Right lobe of liver (tissue), 6 donors: Measurements from ENCODE around the gene ZNF628. TPM values are rescaled to one million over a fixed set of nuclear protein-coding genes. Genes with fewer than 3 reads are reported as not detected.
A peak's percentile ranks its signal among the peaks of the same experiment; 100 is the strongest.

ENCODE experiments used
- ATAC-seq, 4 donors: fragments of 200-7000 bp; cut with Tn5 transposase; one replicate each; pipeline ENCODE4 v1.9.1; 2020; ENCODE audit warnings: mild to moderate bottlenecking in 4 of 4, moderate library complexity in 4 of 4
- DNase-seq, 3 donors: peaks; one replicate each; pipeline ENCODE4 v3.0.0-alpha.2; 2020
- H3K27ac ChIP-seq, 3 donors: fragments of 200-600 bp; one replicate each; pipeline ENCODE4 v1.8.0; 2022
- H3K27me3 ChIP-seq, 2 donors: fragments of 200-600 bp; one replicate each; pipeline ENCODE4 v1.8.0; 2022
- H3K36me3 ChIP-seq, 4 donors: fragments of 200-600 bp; sonication (generic) in 1 of 4; one replicate each; pipeline versions ENCODE4 v1.5.1 to v1.8.0; 2017 to 2022; ENCODE audit warnings: control low read depth in 1 of 4
- H3K4me1 ChIP-seq, 4 donors: fragments of 200-600 bp; sonication (generic) in 1 of 4; one replicate each; pipeline versions ENCODE4 v1.5.1 to v1.8.0; 2017 to 2022; ENCODE audit warnings: control low read depth in 1 of 4
- H3K4me3 ChIP-seq, 3 donors: fragments of 200-600 bp; one replicate each; pipeline ENCODE4 v1.8.0; 2022
- H3K9me3 ChIP-seq, 4 donors: fragments of 200-600 bp; sonication (generic) in 1 of 4; one replicate each; pipeline versions ENCODE4 v1.5.1 to v1.8.0; 2017 to 2022; ENCODE audit warnings: control low read depth in 1 of 4
- POLR2A ChIP-seq: fragments of 450-650 bp; IDR thresholded peaks from one replicate; pipeline ENCODE4 v1.6.1; 2017; ENCODE audit warnings: antibody characterized with exemption, mild to moderate bottlenecking
- WGBS: methylation state at CpG from one replicate; pipeline ENCODE4 v1.1.6; 2018; ENCODE audit warnings: low coverage, low lambda C conversion rate; ENCODE audit not compliant: insufficient coverage; ENCODE audit errors: missing lambda C conversion rate; 5-methylcytosine and 5-hydroxymethylcytosine counted together
- intact Hi-C, 2 donors: fragments of 100-400 bp; cut with DNase I; formaldehyde crosslinking; loops; one replicate each; pipeline versions ENCODE4 v1.11.2 to v1.14.1; 2022
- total RNA-seq, 6 experiments: library from RNA; depleted of rRNA in 2 of 6; stranded (reverse); fragments of >200 nt in 2 of 6; fragmentation: NEBNext Ultra II Directional in 3 of 6; extraction: Animal tissue kit (Norgen Biotek cat#: 25700) in 3 of 6; gene quantifications; one replicate each; pipeline versions ENCODE4 v1.1.0 to v1.2.4, GENCODE V29; 2016 to 2023
- TF ChIP-seq, protein P1 (sequence below), 4 donors: fragments of 200-600 bp in 3 of 4; fragments of 450-650 bp in 1 of 4; IDR thresholded peaks; one replicate each; pipeline versions ENCODE4 v1.5.1 to v1.8.0; 2016 to 2022; ENCODE audit warnings: antibody characterized with exemption in 4 of 4, mild to moderate bottlenecking in 2 of 4
- donor health status: DM: no; HTN: yes; CAD: no.
- donor health status: DM: no; HTN: no; CAD: no.
- donor health status: DM: no; HTN: no; CAD: no.
- donor health status: DM: no; HTN: yes; CAD: no.
- donor health status: DM: no; HTN: yes; CAD: no.

Gene ZNF628
- total RNA-seq, 6 experiments from 2014 or later: 3.4 to 9.2 (median 4.4) TPM

GRCh38 chr19:55434356-55434919 is 42.0 kb upstream of the ZNF628 start:
- H3K27me3 ChIP-seq: peaks cover 0 to 10% of the 10 kb centered on the region in 2 donors
- DNase-seq: no peak
- H3K27ac ChIP-seq: no peak overlapping the region
- no peaks in the 10 kb centered on the region for H3K36me3 ChIP-seq
- intact Hi-C loops: no loop called here
- 62% methylated on average over 4 of the region's 4 CpGs for WGBS
- no peak for ATAC-seq
- TF ChIP-seq, protein P1, sequence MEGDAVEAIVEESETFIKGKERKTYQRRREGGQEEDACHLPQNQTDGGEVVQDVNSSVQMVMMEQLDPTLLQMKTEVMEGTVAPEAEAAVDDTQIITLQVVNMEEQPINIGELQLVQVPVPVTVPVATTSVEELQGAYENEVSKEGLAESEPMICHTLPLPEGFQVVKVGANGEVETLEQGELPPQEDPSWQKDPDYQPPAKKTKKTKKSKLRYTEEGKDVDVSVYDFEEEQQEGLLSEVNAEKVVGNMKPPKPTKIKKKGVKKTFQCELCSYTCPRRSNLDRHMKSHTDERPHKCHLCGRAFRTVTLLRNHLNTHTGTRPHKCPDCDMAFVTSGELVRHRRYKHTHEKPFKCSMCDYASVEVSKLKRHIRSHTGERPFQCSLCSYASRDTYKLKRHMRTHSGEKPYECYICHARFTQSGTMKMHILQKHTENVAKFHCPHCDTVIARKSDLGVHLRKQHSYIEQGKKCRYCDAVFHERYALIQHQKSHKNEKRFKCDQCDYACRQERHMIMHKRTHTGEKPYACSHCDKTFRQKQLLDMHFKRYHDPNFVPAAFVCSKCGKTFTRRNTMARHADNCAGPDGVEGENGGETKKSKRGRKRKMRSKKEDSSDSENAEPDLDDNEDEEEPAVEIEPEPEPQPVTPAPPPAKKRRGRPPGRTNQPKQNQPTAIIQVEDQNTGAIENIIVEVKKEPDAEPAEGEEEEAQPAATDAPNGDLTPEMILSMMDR (IDR thresholded peaks at IDR 0.05): no peak
- no peak for TF ChIP-seq POLR2A
- H3K4me1 ChIP-seq: no peaks in the 10 kb centered on the region
- no peak overlapping the region for H3K4me3 ChIP-seq
- no peaks in the 10 kb centered on the region for H3K9me3 ChIP-seq

- H3K9me3 ChIP-seq: no peaks in the 10 kb centered on the region
- peaks cover 0 to 10% of the 10 kb centered on the region in 2 donors for H3K27me3 ChIP-seq
- WGBS: 73% methylated on average over 3 of the region's 4 CpGs
- ATAC-seq (no peak), DNase-seq (no peak)
- TF ChIP-seq, protein P1 (IDR thresholded peaks at IDR 0.05): no peak
- TF ChIP-seq POLR2A: no peak
- H3K4me1 ChIP-seq: no peaks in the 10 kb centered on the region
- no peak overlapping the region for H3K4me3 ChIP-seq
- no peak overlapping the region for H3K27ac ChIP-seq
- H3K36me3 ChIP-seq: no peaks in the 10 kb centered on the region
- intact Hi-C loops: no loop called here
Measured at GRCh38 chr19:55435020-55435419, 41.4 kb upstream of the ZNF628 start.

- intact Hi-C loops: no loop called here
- TF ChIP-seq, protein P1 (IDR thresholded peaks at IDR 0.05): no peak
- no peak for TF ChIP-seq POLR2A
- no peaks in the 10 kb centered on the region for H3K4me1 ChIP-seq
- peaks cover 0 to 17% of the 10 kb centered on the region in 2 donors for H3K27me3 ChIP-seq
- H3K27ac ChIP-seq: no peak overlapping the region
- WGBS: 21% methylated on average over 5 of the region's 8 CpGs
- ATAC-seq (no peak), DNase-seq (no peak)
- H3K9me3 ChIP-seq: no peaks in the 10 kb centered on the region
- no peak overlapping the region for H3K4me3 ChIP-seq
- no peaks in the 10 kb centered on the region for H3K36me3 ChIP-seq
Measured at GRCh38 chr19:55436847-55437246, 39.6 kb upstream of the ZNF628 start.

- TF ChIP-seq, protein P1 (IDR thresholded peaks at IDR 0.05): no peak
- no peak for TF ChIP-seq POLR2A
- Histone ChIP-seq H3K9me3 (no peaks in the 10 kb centered on the region), H3K4me1 (no peaks in the 10 kb centered on the region), H3K27ac (no peak overlapping the region), H3K27me3 (peaks cover 0 to 11% of the 10 kb centered on the region in 2 donors), H3K4me3 (no peak overlapping the region), H3K36me3 (no peaks in the 10 kb centered on the region)
- 7% methylated on average over 3 of the region's 17 CpGs for WGBS
- ATAC-seq: peak; percentile 63 to 87 (median 77)
- no peak for DNase-seq
- intact Hi-C loops: no loop called here
Measured at GRCh38 chr19:55437410-55437809, 39.0 kb upstream of the ZNF628 start.
